Central memory CD4-positive, alpha-beta T cell (primary cell): ENCODE data around the gene PRMT5.

Experiments used
- DNase-seq: peaks from one replicate; pipeline ENCODE4 v3.0.0; 2022

PRMT5 gene

GRCh38 chr14:22896356-22896755, 32.8 kb downstream of the PRMT5 start:
- DNase-seq, result no peak

GRCh38 chr14:22895402-22895801, 33.8 kb downstream of the PRMT5 start:
- no peak for DNase-seq

- DNase-seq, result no peak
Measured at GRCh38 chr14:22893706-22894105, 35.5 kb downstream of the PRMT5 start.

GRCh38 chr14:22892488-22892887, 36.7 kb downstream of the PRMT5 start:
- no peak for DNase-seq

GRCh38 chr14:22890416-22890815, 38.8 kb downstream of the PRMT5 start:
- DNase-seq, result no peak

- DNase-seq, result peak; percentile 25
Measured at GRCh38 chr14:22888662-22889061, 40.5 kb downstream of the PRMT5 start.

- DNase-seq, result no peak
Measured at GRCh38 chr14:22887990-22888378, 41.2 kb downstream of the PRMT5 start.

GRCh38 chr14:22887260-22887989, 41.8 kb downstream of the PRMT5 start:
- DNase-seq, result peak; percentile 67

- peak; percentile 75 for DNase-seq
Measured at GRCh38 chr14:22886500-22887259, 42.5 kb downstream of the PRMT5 start.

GRCh38 chr14:22885975-22886374, 43.2 kb downstream of the PRMT5 start:
- DNase-seq, result no peak

- no peak for DNase-seq
Measured at GRCh38 chr14:22884738-22885523, 44.2 kb downstream of the PRMT5 start.

- DNase-seq, result no peak
Measured at GRCh38 chr14:22884076-22884737, 45.0 kb downstream of the PRMT5 start.

GRCh38 chr14:22883173-22883976, 45.8 kb downstream of the PRMT5 start, which contains the start of gene REM2:
Gene REM2 (plus strand): TSS chr14:22883222. CDS start chr14:22883288, 66 bp downstream.
- DNase-seq, result no peak

- peak; percentile 21 for DNase-seq
Measured at GRCh38 chr14:22882529-22883172, 46.5 kb downstream of the PRMT5 start.

GRCh38 chr14:22882064-22882463, 47.1 kb downstream of the PRMT5 start:
- DNase-seq, result no peak

GRCh38 chr14:22878271-22879246, 50.6 kb downstream of the PRMT5 start:
- no peak for DNase-seq

GRCh38 chr14:22877000-22877501, 52.1 kb downstream of the PRMT5 start:
- DNase-seq, result no peak

GRCh38 chr14:22875748-22876319, 53.3 kb downstream of the PRMT5 start:
- DNase-seq, result no peak

- no peak for DNase-seq
Measured at GRCh38 chr14:22875003-22875747, 54.0 kb downstream of the PRMT5 start.
